Activated gamma-delta T cell treated with anti-CD3 and anti-CD28 coated beads, Interleukin-2, amount 50 U/mL, for 16 hours (primary cell): ENCODE measurements around the gene TAF13.
"Not testable (repeated sequence)": the region's sequence is repeated elsewhere in the genome, so short reads cannot be mapped to it uniquely, and the experiment has no call there.

Experiments used
- DNase-seq: peaks from one replicate; pipeline ENCODE4 v3.0.0-alpha.2; 2020; ENCODE audit warnings: low read depth

Gene TAF13

GRCh38 chr1:109091078-109091838 lies 15.5 kb upstream of the TAF13 start:
- DNase-seq, result no peak

DNA sequence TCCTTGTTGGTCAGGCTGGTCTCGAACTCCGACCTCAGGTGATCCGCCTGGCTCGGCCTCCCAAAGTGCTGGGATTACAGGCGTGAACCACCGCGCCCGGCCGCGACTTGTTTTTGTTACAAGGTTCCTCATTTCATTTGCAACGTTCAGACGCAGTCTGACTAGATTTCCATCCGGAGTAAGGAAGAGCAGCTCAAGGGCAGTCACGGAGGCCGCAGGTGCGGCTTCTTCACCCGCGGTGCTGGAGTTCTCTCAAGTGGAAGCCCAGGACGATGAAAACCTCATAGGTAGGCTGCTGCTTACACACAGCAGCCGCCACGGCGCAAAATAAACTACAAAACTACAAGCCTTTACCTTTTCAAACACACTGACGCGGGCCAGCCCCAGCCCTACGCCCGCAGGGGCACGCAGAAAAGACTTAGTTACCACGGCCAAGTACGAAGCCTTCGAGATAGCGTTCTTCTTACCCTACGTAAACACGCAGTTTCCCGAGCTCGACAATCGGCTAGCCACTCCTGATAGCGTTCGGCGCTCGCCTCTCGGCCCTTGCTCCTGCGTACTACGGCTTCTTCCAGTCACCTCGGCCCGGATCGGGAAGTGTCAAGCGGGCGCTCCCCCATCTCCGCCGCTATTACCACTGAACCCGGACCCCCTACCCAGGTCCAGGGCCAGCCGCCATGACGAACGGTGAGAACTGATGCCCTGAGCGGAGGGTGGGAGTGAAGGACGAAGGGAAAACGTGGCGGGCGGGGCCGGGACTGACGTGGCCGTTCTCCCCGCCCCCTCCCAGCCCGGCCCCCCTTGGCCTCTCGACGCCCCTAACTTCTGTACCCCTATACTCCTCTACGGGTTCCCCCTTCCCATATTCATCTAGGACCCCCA lies 14.6 kb upstream of the TAF13 start, which contains the start of gene TMEM167B:
Gene TMEM167B, plus strand, starts transcription at position 569 of the 882 bp plus-strand sequence. Its CDS starts 109 bp downstream, at position 678.
- DNase-seq, result peak; percentile 73

GRCh38 chr1:109089242-109090015 lies 13.6 kb upstream of the TAF13 start:
- DNase-seq, result peak; percentile 32

DNA sequence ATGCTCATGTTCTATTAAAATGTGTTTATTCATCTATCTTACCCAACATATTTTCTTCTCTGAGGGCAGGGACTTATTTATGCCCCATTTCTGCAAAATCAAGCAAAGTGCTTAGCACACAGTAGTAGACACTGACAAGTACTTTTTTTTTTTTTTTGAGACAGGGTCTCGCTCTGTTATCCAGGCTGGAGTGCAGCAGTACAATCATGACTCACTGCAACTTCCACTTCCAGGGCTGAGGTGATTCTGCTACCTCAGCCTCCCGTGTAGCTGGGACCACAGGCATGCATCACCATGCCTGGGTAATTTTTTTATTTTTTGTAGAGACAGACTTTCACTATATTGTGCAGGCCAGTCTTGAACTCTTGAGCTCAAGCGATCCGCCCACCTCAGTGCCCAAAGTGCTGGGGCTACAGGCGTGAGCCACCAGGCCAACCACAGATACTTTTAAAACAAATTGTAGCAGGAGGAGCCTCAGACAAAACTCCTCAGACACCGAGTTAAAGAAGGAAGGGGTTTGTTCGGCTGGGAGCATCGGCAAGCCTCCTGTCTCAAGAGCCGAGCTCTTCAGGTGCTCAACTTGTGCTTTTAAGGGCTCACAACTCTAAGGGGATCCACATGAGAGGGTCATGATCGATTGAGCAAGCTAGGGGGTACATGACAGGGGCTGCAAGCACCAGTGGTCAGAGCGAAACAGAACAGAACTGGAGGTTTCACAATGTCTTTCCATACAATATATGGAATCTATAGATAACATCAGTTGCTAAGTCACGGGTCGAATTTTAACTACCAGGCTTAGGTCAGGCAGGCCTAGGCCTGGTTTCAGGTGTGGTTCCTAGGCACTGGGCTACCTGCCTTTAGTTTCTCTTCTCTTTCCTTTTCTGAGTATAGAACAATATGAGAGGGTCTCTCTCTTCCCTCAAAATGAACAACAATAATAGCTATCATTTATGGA lies 9.0 kb upstream of the TAF13 start:
- DNase-seq, result no peak

- DNase-seq, result no peak
These were observed 8.1 kb upstream of the TAF13 start for GRCh38 chr1:109083923-109084322.

GRCh38 chr1:109083501-109083900 lies 7.7 kb upstream of the TAF13 start:
- no peak for DNase-seq

GRCh38 chr1:109080441-109081082 lies 4.8 kb upstream of the TAF13 start:
- no peak for DNase-seq

GRCh38 chr1:109079240-109079622 lies 3.4 kb upstream of the TAF13 start:
- no peak for DNase-seq

- DNase-seq, result no peak
These were observed 2.5 kb upstream of the TAF13 start for GRCh38 chr1:109078317-109078716.

GRCh38 chr1:109069294-109069693 lies 6.5 kb downstream of the TAF13 start:
- DNase-seq, result no peak

- no peak for DNase-seq
These were observed 7.9 kb downstream of the TAF13 start for GRCh38 chr1:109067883-109068282.

- no peak for DNase-seq
These were observed 10.7 kb downstream of the TAF13 start for GRCh38 chr1:109065137-109065536.

GRCh38 chr1:109061183-109061582 lies 14.6 kb downstream of the TAF13 start:
- no peak for DNase-seq

GRCh38 chr1:109060707-109061106 lies 15.1 kb downstream of the TAF13 start:
- DNase-seq, result no peak

GRCh38 chr1:109059026-109059425 lies 16.8 kb downstream of the TAF13 start:
- no peak for DNase-seq

DNA sequence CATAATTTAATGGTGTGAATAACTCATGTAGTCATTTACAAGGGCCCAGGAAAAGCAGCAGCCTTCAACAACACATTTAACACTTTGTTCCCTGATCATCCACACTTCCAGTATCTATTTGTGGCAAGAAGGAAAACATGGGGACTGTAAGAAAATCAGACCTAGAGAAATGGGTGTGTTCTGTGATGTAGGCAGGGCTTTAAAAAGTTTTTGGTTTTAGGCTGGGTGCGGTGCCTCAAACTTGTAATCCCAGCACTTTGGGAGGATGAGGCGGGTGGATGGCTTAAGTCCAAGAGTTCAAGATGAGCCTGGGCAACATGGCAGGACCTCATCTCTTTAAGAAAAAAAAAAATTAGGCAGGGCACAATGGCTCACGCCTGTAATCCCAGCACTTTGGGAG lies 19.7 kb downstream of the TAF13 start:
- no peak for DNase-seq

DNA sequence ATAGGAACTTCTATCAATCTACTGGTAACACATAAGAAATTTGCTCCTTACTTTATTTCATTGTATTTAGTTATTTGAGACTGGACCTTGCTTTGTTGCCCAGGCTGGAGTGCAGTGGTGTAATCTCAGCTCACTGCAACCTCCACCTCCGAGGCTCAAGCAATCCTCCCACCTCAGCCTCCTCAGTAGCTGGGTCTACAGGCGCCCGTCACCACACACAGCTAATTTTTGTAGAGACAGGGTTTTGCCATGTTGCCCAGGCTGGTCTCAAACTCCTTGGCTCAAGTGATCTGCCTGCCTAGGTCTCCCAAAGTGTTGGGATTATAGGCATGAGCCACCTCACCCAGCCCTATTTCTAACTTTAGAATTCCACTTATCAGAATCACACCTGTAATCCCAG lies 23.7 kb downstream of the TAF13 start:
- DNase-seq, result not testable (repeated sequence)

DNA sequence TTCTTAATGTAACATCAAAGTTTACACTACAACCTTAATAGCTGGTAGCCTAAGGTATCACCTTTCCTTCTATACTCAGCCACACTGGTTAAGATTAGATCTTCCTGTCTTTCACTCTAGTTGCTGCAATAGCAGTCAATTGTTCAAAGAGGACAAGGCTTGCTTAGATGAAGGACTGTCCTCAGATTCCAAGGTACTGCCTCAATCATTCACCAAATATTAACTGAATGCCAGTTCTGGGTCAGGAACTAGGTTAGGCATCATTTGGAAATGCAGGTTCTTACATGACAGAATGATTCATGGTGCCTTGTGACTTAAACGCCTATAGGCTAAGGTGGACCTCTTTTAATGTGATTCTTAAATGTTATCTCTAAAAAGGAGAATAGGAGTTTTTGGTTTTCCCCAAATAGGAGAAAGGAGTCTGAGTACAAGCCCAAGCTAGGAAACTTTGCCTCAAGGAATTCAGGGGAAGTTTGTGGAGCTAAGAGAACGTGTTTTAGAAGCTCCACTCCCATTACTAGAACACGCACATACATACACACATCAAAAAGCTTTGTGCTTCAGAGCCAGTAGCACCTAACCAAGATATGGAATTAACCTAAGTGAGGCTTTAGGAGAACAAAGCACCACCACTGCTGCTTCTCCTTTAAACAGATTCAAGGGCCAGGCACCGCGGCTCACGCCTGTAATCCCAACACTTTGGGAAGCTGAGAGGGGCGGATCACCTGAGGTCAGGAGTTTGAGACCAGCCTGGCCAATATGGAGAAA lies 25.4 kb downstream of the TAF13 start:
- no peak for DNase-seq

GRCh38 chr1:109048335-109048734 lies 27.5 kb downstream of the TAF13 start:
- no peak for DNase-seq

- no peak for DNase-seq
These were observed 28.5 kb downstream of the TAF13 start for GRCh38 chr1:109047339-109047738.
